GM12892 (cell line): ENCODE measurements around the gene ZNF394.

Source experiments
- POLR2AphosphoS5 ChIP-seq: IDR thresholded peaks from 2 replicates; pipeline ENCODE4 v1.6.1; 2011; ENCODE audit warnings: low read depth, low read length, control low read depth
- TAF1 ChIP-seq: IDR thresholded peaks from 2 replicates; pipeline ENCODE4 v1.6.1; 2011; ENCODE audit warnings: low read depth, mild to moderate bottlenecking, control low read depth, low read length, borderline replicate concordance

GRCh38 chr7:99505324-99505662 is 5.2 kb upstream of the ZNF394 start:
- TF ChIP-seq POLR2AphosphoS5 = no peak
- TF ChIP-seq TAF1 = no peak
